Prostate gland (tissue), 2 donors: ENCODE measurements around the gene KANK2. TPM values are rescaled to one million over a fixed set of nuclear protein-coding genes. Genes with fewer than 3 reads are reported as not detected.

Source experiments
- DNase-seq: peaks from one replicate; pipeline ENCODE4 v3.0.0-alpha.2; 2019; ENCODE audit warnings: low spot score
- H3K27ac ChIP-seq, 2 donors: fragments of 200-600 bp; sonication (generic); 2 replicates each; pipeline ENCODE4 v1.5.1; 2017 to 2019
- H3K27me3 ChIP-seq: fragments of 200-600 bp; sonication (generic); replicated peaks from 2 replicates; pipeline ENCODE4 v1.5.1; 2019; ENCODE audit not compliant: insufficient read depth
- H3K36me3 ChIP-seq, 2 donors: fragments of 200-600 bp; sonication (generic); 1 replicate in 1 of 2; 2 replicates in 1 of 2; pipeline versions ENCODE4 v1.5.1 to v1.8.1; 2017 to 2019
- H3K4me1 ChIP-seq: fragments of 200-600 bp; sonication (generic); replicated peaks from 2 replicates; pipeline ENCODE4 v1.5.1; 2019
- H3K4me3 ChIP-seq, 2 donors: fragments of 200-600 bp; sonication (generic); 2 replicates each; pipeline ENCODE4 v1.5.1; 2017 to 2019
- H3K9me3 ChIP-seq: fragments of 200-600 bp; sonication (generic); 2 replicates; pipeline ENCODE4 v1.5.1; 2017
- POLR2A ChIP-seq: fragments of 450-650 bp; IDR thresholded peaks from one replicate; pipeline ENCODE4 v1.6.1; 2016; ENCODE audit warnings: antibody characterized with exemption, mild to moderate bottlenecking
- POLR2AphosphoS5 ChIP-seq: sonication (generic); formaldehyde crosslinking; IDR thresholded peaks from one replicate; pipeline ENCODE4 v1.6.1; 2017; ENCODE audit warnings: antibody characterized with exemption
- WGBS: methylation state at CpG from one replicate; pipeline ENCODE4 v1.1.5; 2018; 5-methylcytosine and 5-hydroxymethylcytosine counted together
- intact Hi-C: fragments of 100-400 bp; cut with DNase I; formaldehyde crosslinking; loops from one replicate; pipeline ENCODE4 v1.14.2; 2022
- total RNA-seq, 2 donors: library from RNA; depleted of rRNA; stranded (reverse); fragments of >200 nt; gene quantifications; one replicate each; pipeline ENCODE4 v1.1.0, GENCODE V29; 2016
- TF ChIP-seq, protein P1 (sequence below), 4 experiments: fragments of 200-600 bp in 2 of 4; fragments of 450-650 bp in 2 of 4; sonication (generic) in 2 of 4; IDR thresholded peaks; 1 replicate in 3 of 4; 2 replicates in 1 of 4; pipeline ENCODE4 v1.5.1; 2016 to 2019; ENCODE audit warnings: antibody characterized with exemption in 4 of 4, mild to moderate bottlenecking in 2 of 4, moderate library complexity in 2 of 4

The KANK2 gene
- total RNA-seq, 2 donors from 2014 or later, result 150 to 370 TPM

DNA sequence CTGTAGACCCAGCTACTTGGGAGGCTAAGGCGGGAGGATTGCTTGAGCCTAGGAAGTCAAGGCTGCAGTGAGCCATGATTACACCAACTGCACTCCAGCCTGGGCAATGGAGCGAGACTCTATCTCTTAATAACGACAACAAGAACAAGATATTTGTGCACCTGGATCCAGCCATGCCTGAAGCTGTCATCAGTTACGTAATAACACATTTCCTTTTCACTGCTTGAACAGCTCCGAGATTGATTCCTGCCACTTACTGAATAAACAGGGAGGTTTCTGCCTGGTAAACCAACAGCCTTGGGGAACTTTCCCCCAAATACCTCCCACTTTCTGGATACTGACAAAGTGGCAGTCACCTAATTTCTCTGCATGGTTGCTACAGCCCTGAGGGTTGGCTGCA lies 5.4 kb downstream of the KANK2 start:
- H3K9me3 ChIP-seq, result no peaks in the 10 kb centered on the region
- H3K27me3 ChIP-seq, result no peaks in the 10 kb centered on the region
- intact Hi-C loops, result no loop called here
- no peak for DNase-seq
- TF ChIP-seq POLR2A (no peak), POLR2AphosphoS5 (no peak)
- TF ChIP-seq, protein P1, sequence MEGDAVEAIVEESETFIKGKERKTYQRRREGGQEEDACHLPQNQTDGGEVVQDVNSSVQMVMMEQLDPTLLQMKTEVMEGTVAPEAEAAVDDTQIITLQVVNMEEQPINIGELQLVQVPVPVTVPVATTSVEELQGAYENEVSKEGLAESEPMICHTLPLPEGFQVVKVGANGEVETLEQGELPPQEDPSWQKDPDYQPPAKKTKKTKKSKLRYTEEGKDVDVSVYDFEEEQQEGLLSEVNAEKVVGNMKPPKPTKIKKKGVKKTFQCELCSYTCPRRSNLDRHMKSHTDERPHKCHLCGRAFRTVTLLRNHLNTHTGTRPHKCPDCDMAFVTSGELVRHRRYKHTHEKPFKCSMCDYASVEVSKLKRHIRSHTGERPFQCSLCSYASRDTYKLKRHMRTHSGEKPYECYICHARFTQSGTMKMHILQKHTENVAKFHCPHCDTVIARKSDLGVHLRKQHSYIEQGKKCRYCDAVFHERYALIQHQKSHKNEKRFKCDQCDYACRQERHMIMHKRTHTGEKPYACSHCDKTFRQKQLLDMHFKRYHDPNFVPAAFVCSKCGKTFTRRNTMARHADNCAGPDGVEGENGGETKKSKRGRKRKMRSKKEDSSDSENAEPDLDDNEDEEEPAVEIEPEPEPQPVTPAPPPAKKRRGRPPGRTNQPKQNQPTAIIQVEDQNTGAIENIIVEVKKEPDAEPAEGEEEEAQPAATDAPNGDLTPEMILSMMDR (IDR thresholded peaks at IDR 0.05), result no peak
- no peak overlapping the region for H3K4me3 ChIP-seq
- WGBS, result 88% methylated on average over 5 of the region's 5 CpGs
- no peaks in the 10 kb centered on the region for H3K4me1 ChIP-seq
- peaks cover 0 to 11% of the 10 kb centered on the region in 2 donors for H3K36me3 ChIP-seq
- H3K27ac ChIP-seq, result peak overlapping the region in 1 of 2 donors; percentile 14

DNA sequence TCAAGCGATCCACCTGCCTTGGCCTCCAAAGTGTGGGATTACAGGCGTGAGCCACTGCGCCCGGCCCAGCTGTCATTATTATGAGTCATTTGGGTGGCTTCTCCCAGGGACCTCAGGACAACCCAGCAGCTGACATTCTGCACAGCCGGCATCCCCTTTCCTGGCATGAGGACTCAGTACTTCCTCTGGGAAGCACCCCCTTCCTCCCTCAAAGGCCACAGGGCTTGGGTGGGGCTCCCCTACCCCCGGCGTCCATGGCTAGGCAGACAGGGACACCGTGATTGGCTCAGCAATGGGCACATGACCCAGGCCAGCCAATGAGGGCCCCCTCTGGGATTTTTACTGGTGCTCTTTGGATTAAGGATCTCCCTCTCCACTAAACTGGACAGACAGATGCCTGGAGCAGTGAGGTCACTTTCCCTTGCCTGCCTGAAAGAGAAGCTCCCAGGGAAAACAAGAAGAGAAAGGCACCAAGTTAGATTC lies 6.0 kb downstream of the KANK2 start:
- Histone ChIP-seq H3K4me1 (no peaks in the 10 kb centered on the region), H3K27ac (peak overlapping the region; percentile 5 to 14), H3K36me3 (peaks cover 0 to 11% of the 10 kb centered on the region in 2 donors), H3K27me3 (no peaks in the 10 kb centered on the region), H3K9me3 (no peaks in the 10 kb centered on the region), H3K4me3 (no peak overlapping the region)
- 56% methylated on average over 8 of the region's 8 CpGs for WGBS
- intact Hi-C loops, result no loop called here
- no peak for TF ChIP-seq POLR2AphosphoS5
- TF ChIP-seq POLR2A, result no peak
- TF ChIP-seq, protein P1 (IDR thresholded peaks at IDR 0.05), result no peak
- no peak for DNase-seq

- DNase-seq, result no peak
- TF ChIP-seq POLR2A (no peak), POLR2AphosphoS5 (no peak)
- TF ChIP-seq, protein P1 (IDR thresholded peaks at IDR 0.05), result no peak
- no peak overlapping the region for H3K4me3 ChIP-seq
Measured at GRCh38 chr19:11190501-11190900, 6.8 kb downstream of the KANK2 start.

GRCh38 chr19:11187441-11187840 lies 9.9 kb downstream of the KANK2 start:
- TF ChIP-seq POLR2AphosphoS5 (no peak), POLR2A (no peak)
- TF ChIP-seq, protein P1 (IDR thresholded peaks at IDR 0.05), result no peak
- Histone ChIP-seq H3K27me3 (no peaks in the 10 kb centered on the region), H3K4me1 (no peaks in the 10 kb centered on the region), H3K4me3 (no peak overlapping the region), H3K9me3 (no peaks in the 10 kb centered on the region), H3K27ac (peak overlapping the region; percentile 2 to 53), H3K36me3 (no peaks in the 10 kb centered on the region)
- intact Hi-C loops, result no loop called here
- DNase-seq, result no peak
- 86% methylated on average over 9 of the region's 9 CpGs for WGBS

More at GRCh38 chr19:11190501-11190900, 6.8 kb downstream of the KANK2 start:
- H3K36me3 ChIP-seq, result peaks cover 0 to 11% of the 10 kb centered on the region in 2 donors
- WGBS, result 72% methylated on average over 8 of the region's 8 CpGs
- intact Hi-C loops, result no loop called here
- no peaks in the 10 kb centered on the region for H3K4me1 ChIP-seq
- no peaks in the 10 kb centered on the region for H3K9me3 ChIP-seq
- H3K27ac ChIP-seq, result peak overlapping the region; percentile 5 to 39
- no peaks in the 10 kb centered on the region for H3K27me3 ChIP-seq

- H3K4me3 ChIP-seq, result no peak overlapping the region
- TF ChIP-seq, protein P1 (IDR thresholded peaks at IDR 0.05), result no peak
- no peak for TF ChIP-seq POLR2AphosphoS5
- TF ChIP-seq POLR2A, result no peak
- H3K27me3 ChIP-seq, result no peaks in the 10 kb centered on the region
- WGBS, result 91% methylated on average over 1 of the region's 1 CpG
- no peak for DNase-seq
- no peaks in the 10 kb centered on the region for H3K9me3 ChIP-seq
- H3K36me3 ChIP-seq, result no peaks in the 10 kb centered on the region
- no peak overlapping the region for H3K27ac ChIP-seq
- intact Hi-C loops, result no loop called here
- H3K4me1 ChIP-seq, result no peaks in the 10 kb centered on the region
Measured at GRCh38 chr19:11182994-11183393, 14.4 kb downstream of the KANK2 start.
